GM19467 (cell line): ENCODE results near the gene NDUFC1.
"Not testable (repeated sequence)": the region's sequence is repeated elsewhere in the genome, so short reads cannot be mapped to it uniquely, and the experiment has no call there.

Experiments used
- ATAC-seq: cut with Tn5 transposase; IDR thresholded peaks from one replicate; pipeline ENCODE4 v1.9.1; 2021; ENCODE audit warnings: mild to moderate bottlenecking, moderate library complexity; ENCODE audit not compliant: unreplicated experiment

Gene NDUFC1

GRCh38 chr4:139301821-139302611 is at the start of gene NDUFC1:
NDUFC1 (minus strand) TSS chr4:139302477; CDS start chr4:139295798, 6,679 bp downstream.
- ATAC-seq, result peak; percentile 34

GRCh38 chr4:139337612-139338011 is 35.3 kb upstream of the NDUFC1 start:
- no peak for ATAC-seq

- ATAC-seq, result no peak
These were observed 30.8 kb upstream of the NDUFC1 start for GRCh38 chr4:139333046-139333445.

- no peak for ATAC-seq
These were observed 28.9 kb upstream of the NDUFC1 start for GRCh38 chr4:139331185-139331584.

- no peak for ATAC-seq
These were observed 28.0 kb upstream of the NDUFC1 start for GRCh38 chr4:139330283-139330682.

GRCh38 chr4:139329665-139330200 is 27.5 kb upstream of the NDUFC1 start:
- ATAC-seq, result no peak

- no peak for ATAC-seq
These were observed 22.3 kb upstream of the NDUFC1 start for GRCh38 chr4:139324620-139325019.

GRCh38 chr4:139322541-139322940 is 20.3 kb upstream of the NDUFC1 start:
- not testable (repeated sequence) for ATAC-seq

- ATAC-seq, result not testable (repeated sequence)
These were observed 19.8 kb upstream of the NDUFC1 start for GRCh38 chr4:139322070-139322469.

GRCh38 chr4:139319571-139319970 is 17.3 kb upstream of the NDUFC1 start:
- ATAC-seq, result no peak

GRCh38 chr4:139317635-139318034 is 15.4 kb upstream of the NDUFC1 start:
- no peak for ATAC-seq

- no peak for ATAC-seq
These were observed 14.5 kb upstream of the NDUFC1 start for GRCh38 chr4:139316733-139317132.

- ATAC-seq, result no peak
These were observed 13.0 kb upstream of the NDUFC1 start for GRCh38 chr4:139315221-139315675.

GRCh38 chr4:139314047-139314800 is 11.9 kb upstream of the NDUFC1 start:
- no peak for ATAC-seq

GRCh38 chr4:139313414-139313813 is 11.1 kb upstream of the NDUFC1 start:
- not testable (repeated sequence) for ATAC-seq

- ATAC-seq, result no peak
These were observed 10.5 kb upstream of the NDUFC1 start for GRCh38 chr4:139312552-139313332.

- ATAC-seq, result no peak
These were observed 9.6 kb upstream of the NDUFC1 start for GRCh38 chr4:139311909-139312308.

- ATAC-seq, result no peak
These were observed 2.6 kb upstream of the NDUFC1 start for GRCh38 chr4:139304920-139305319.

GRCh38 chr4:139301113-139301820 is 1.0 kb downstream of the NDUFC1 start, which contains the start of gene NAA15:
NAA15 (plus strand) TSS chr4:139301505; CDS start chr4:139301778, 273 bp downstream.
- ATAC-seq, result peak; percentile 82

- ATAC-seq, result peak; percentile 7
These were observed 1.7 kb downstream of the NDUFC1 start for GRCh38 chr4:139300431-139301112.
